Epithelial cell of proximal tubule (primary cell): Measurements from ENCODE around the gene FOXO6. TPM values are rescaled to one million over a fixed set of nuclear protein-coding genes. Genes with fewer than 3 reads are reported as not detected.

ENCODE experiments used
- DNase-seq: peaks from one replicate; pipeline ENCODE4 v3.0.0-alpha.2; 2011; ENCODE audit warnings: low read depth
- H3K4me3 ChIP-seq: 2 replicates; pipeline ENCODE4 v1.5.1; 2011; ENCODE audit warnings: low read depth, mild to moderate bottlenecking, low read length
- total RNA-seq: library from RNA; depleted of rRNA; stranded (reverse); fragments of >200 nt; gene quantifications from 2 replicates; pipeline ENCODE4 v1.2.3, GENCODE V29; 2015
- TF ChIP-seq, protein P1 (sequence below): conservative IDR thresholded peaks from 2 replicates; pipeline ENCODE4 v1.5.1; 2012; ENCODE audit warnings: low read depth, mild to moderate bottlenecking, low read length

The FOXO6 gene
- total RNA-seq, 1 donor from 2014 or later = 0.52 TPM

- no peak for DNase-seq
- TF ChIP-seq, protein P1, sequence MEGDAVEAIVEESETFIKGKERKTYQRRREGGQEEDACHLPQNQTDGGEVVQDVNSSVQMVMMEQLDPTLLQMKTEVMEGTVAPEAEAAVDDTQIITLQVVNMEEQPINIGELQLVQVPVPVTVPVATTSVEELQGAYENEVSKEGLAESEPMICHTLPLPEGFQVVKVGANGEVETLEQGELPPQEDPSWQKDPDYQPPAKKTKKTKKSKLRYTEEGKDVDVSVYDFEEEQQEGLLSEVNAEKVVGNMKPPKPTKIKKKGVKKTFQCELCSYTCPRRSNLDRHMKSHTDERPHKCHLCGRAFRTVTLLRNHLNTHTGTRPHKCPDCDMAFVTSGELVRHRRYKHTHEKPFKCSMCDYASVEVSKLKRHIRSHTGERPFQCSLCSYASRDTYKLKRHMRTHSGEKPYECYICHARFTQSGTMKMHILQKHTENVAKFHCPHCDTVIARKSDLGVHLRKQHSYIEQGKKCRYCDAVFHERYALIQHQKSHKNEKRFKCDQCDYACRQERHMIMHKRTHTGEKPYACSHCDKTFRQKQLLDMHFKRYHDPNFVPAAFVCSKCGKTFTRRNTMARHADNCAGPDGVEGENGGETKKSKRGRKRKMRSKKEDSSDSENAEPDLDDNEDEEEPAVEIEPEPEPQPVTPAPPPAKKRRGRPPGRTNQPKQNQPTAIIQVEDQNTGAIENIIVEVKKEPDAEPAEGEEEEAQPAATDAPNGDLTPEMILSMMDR = no peak
- H3K4me3 ChIP-seq = no peak overlapping the region
Observed at GRCh38 chr1:41370756-41371420, 9.7 kb downstream of the FOXO6 start.

GRCh38 chr1:41371630-41372599 lies 10.7 kb downstream of the FOXO6 start:
- no peak overlapping the region for H3K4me3 ChIP-seq
- TF ChIP-seq, protein P1 = no peak
- no peak for DNase-seq

DNA sequence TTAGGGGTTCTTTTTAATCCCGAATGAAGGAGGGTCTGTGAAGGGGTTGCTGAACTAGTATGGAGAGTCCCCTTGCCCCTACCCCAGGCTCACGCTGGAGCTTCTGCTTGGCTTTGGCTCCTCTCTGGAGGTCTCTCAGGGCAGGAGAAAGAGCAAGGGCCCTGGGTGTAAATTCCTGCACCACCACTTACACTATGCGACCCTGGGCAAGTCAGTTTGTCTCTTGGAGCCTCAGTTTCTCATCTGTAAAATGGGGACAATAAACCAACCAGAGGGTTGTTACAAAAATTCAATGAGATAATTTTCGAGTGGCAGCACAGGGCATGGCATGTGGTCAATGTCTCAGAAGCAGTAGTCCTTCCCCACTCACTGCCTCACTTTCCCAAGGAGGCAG lies 11.4 kb downstream of the FOXO6 start:
- H3K4me3 ChIP-seq = no peak overlapping the region
- DNase-seq = no peak
- TF ChIP-seq, protein P1 = no peak

- H3K4me3 ChIP-seq = no peak overlapping the region
- TF ChIP-seq, protein P1 = no peak
- no peak for DNase-seq
Observed at GRCh38 chr1:41373373-41373772, 12.1 kb downstream of the FOXO6 start.

DNA sequence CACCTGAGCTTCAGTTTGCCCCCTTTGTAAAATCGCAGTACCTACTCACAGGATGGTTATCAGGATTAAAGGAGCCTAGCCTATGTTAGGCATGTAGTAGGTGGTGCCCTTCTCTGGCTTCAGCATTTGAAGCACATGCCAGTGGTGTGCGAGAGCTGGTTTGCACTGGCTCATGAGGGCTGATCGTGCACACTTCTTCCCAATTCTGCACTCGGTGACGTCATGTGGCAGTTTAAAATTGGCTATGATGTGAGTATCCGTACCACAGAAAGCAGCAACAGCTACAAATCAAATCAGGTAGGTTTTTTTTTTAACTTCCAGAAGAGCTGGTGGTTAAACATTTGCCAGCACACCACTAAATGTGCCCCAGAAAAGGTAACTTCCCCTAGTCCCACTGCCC lies 13.5 kb downstream of the FOXO6 start:
- DNase-seq = no peak
- TF ChIP-seq, protein P1 = no peak
- H3K4me3 ChIP-seq = no peak overlapping the region

DNA sequence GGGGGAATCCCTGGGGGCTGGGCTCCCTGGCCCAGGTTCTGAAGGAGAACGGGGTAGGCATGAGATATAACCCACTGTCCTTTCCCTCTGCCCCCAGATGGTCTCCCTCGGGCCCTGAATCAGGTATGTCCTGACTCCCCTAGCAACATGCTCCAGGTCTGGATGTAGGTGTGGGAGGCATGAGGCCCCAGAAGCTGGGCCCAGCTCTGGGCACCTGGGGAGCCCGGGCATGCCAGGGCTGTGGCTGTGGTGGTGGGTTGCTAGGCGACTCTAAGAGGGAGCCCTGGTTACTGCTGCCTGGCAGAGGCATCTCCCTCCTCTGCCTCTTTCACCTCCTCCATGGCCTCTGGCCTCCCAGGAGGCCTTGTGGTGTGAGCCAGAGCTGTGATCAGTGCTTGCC lies 16.2 kb downstream of the FOXO6 start:
- H3K4me3 ChIP-seq = no peak overlapping the region
- no peak for DNase-seq
- TF ChIP-seq, protein P1 = no peak

- DNase-seq = no peak
- TF ChIP-seq, protein P1 = no peak
- no peak overlapping the region for H3K4me3 ChIP-seq
Observed at GRCh38 chr1:41378222-41378621, 17.0 kb downstream of the FOXO6 start.
